ENCODE measurements around the gene FZD10. TPM values are rescaled to one million over a fixed set of nuclear protein-coding genes. Genes with fewer than 3 reads are reported as not detected.

The FZD10 gene
- total RNA-seq, 1 donor: not detected

- DNase-seq (ENCODE audit: low read depth): no peak
- no peak overlapping the region for H3K4me3 ChIP-seq (ENCODE audit: low read depth, low read length)
- no peak for TF ChIP-seq CTCF (IDR thresholded peaks at IDR 0.05; ENCODE audit: insufficient read depth, low read length)
Observed at GRCh38 chr12:130196827-130197226, 34.6 kb downstream of the FZD10 start.

DNA sequence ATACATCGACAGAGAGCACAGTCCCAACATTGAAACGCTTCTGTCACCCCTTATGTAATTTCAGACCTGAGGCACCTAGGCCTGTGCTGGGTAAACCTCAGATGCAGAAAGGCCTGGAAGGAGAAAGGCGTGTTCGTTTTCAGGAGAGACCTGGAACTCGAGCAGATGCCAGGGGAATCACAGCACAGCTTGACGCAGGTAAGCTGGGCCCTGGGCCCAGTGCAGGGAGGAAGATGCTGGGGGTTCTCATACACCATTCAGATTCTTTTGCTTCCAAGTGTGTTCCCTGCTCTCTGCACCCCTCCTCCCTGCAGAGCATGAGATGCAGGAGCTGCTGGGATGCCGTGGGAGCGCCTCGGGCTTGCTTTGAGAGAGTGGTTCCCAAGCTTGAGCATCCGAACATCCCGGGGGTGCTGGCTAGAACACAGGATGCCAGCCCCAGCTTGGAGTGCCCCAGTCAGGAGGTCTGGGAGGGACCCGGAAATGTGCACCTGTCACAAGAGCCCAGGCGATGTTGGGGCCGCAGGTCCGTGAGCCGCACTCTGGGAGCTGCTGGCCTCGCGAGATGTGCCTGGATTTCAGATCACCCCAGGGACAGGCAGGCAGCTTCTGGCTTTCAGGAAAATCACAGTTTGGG lies 35.9 kb downstream of the FZD10 start:
- H3K4me3 ChIP-seq (ENCODE audit: low read depth, low read length): no peak overlapping the region
- TF ChIP-seq CTCF (IDR thresholded peaks at IDR 0.05; ENCODE audit: insufficient read depth, low read length): no peak
- no peak for DNase-seq (ENCODE audit: low read depth)

DNA sequence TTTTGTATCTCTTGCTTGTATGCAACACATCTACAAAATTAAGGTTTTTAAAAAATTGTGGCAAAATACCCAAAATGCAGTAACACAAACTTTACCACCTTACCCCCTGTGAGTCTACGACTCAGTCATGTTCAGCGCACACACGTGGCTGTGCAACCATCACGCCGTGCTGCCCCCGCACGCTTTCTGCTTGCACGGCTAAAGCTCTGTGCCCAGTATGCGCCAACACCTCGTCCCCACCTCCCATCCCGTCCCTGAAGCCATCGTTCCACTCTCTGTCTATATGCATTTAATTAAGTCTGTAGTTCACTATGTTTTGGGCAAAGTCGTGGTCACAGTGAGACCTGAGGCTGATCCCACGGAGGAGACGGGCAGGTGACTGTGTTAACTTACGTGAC lies 36.4 kb downstream of the FZD10 start:
- no peak overlapping the region for H3K4me3 ChIP-seq (ENCODE audit: low read depth, low read length)
- no peak for TF ChIP-seq CTCF (IDR thresholded peaks at IDR 0.05; ENCODE audit: insufficient read depth, low read length)
- DNase-seq (ENCODE audit: low read depth): no peak

- no peak for DNase-seq (ENCODE audit: low read depth)
- no peak for TF ChIP-seq CTCF (IDR thresholded peaks at IDR 0.05; ENCODE audit: insufficient read depth, low read length)
Observed at GRCh38 chr12:130199581-130200390, 37.5 kb downstream of the FZD10 start.

DNA sequence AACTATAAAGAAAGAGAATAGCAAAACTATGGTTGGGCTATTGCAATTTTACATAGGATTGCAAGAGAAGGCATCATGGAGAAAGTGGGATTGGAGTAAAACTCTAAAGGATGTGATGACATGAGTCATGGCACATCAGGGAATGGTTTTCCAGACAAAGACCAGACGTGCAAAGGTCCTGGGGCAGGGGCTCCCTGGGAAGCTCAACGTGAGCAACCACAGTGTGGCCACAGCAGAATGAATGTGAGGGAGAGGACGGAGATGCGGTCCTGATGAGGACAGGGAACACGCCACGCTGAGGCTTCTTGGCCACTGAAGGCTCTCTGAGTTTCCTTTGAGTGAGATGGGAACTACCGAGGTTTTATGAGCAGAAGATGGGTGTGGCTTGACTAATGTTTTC lies 38.2 kb downstream of the FZD10 start:
- DNase-seq (ENCODE audit: low read depth): no peak
- no peak overlapping the region for H3K4me3 ChIP-seq (ENCODE audit: low read depth, low read length)
- no peak for TF ChIP-seq CTCF (IDR thresholded peaks at IDR 0.05; ENCODE audit: insufficient read depth, low read length)

More at GRCh38 chr12:130199581-130200390, 37.5 kb downstream of the FZD10 start:
- no peak overlapping the region for H3K4me3 ChIP-seq (ENCODE audit: low read depth, low read length)

DNA sequence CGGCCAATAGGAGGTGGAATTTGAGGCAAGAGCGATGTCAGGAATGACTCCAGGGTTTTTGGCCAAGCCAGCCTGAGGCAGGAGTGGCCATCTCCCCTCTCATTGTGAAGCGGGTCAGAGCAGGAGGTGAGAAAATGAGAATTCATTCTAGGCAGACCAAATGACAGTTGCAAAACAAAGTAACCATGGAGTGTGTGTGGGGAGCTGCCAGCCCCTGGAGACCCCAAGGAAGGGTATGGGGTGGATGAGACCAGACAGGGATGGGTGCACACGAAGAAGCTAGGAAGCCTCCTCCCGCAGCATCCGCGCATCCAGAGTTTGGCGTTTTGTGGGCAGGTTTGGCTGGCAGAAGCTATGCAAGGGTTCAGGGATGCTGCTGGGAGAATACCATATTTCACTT lies 38.8 kb downstream of the FZD10 start:
- DNase-seq (ENCODE audit: low read depth): no peak
- no peak for TF ChIP-seq CTCF (IDR thresholded peaks at IDR 0.05; ENCODE audit: insufficient read depth, low read length)
- H3K4me3 ChIP-seq (ENCODE audit: low read depth, low read length): no peak overlapping the region
